ENCODE data around the gene TRHDE.

The TRHDE gene

DNA sequence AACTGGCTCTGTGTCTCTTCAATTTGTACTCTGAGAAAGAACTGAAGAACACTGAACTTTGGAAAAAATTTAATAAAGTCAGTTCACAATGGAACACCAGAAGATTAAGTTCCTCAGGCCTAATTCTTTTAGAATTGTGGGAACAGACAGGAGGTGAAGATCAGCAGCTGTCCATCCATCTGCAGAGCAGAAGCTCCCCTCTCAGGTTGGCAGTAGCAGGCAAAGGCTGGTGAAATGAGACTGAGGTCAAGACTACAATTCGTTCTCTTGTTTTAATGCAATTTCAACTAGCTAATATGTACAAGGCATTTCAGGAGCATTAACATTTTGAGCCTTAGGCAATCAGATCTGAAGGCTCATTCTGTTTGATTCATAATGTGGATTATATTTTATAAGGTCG lies 10.3 kb upstream of the TRHDE start:
- DNase-seq, result peak; percentile 55
- Histone ChIP-seq H3K4me3 (ENCODE audit: low read depth, low read length) (no peak overlapping the region), H3K9me3 (ENCODE audit: severe bottlenecking) (no peaks in the 10 kb centered on the region), H3K27me3 (ENCODE audit: insufficient read depth, low read depth, severe bottlenecking) (no peaks in the 10 kb centered on the region), H3K36me3 (no peaks in the 10 kb centered on the region), H3K27ac (no peak overlapping the region)
- TF ChIP-seq, protein P1, sequence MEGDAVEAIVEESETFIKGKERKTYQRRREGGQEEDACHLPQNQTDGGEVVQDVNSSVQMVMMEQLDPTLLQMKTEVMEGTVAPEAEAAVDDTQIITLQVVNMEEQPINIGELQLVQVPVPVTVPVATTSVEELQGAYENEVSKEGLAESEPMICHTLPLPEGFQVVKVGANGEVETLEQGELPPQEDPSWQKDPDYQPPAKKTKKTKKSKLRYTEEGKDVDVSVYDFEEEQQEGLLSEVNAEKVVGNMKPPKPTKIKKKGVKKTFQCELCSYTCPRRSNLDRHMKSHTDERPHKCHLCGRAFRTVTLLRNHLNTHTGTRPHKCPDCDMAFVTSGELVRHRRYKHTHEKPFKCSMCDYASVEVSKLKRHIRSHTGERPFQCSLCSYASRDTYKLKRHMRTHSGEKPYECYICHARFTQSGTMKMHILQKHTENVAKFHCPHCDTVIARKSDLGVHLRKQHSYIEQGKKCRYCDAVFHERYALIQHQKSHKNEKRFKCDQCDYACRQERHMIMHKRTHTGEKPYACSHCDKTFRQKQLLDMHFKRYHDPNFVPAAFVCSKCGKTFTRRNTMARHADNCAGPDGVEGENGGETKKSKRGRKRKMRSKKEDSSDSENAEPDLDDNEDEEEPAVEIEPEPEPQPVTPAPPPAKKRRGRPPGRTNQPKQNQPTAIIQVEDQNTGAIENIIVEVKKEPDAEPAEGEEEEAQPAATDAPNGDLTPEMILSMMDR (IDR thresholded peaks at IDR 0.05; ENCODE audit: low read depth, low read length), result peak; percentile 55; the same call in 1 of the 2 replicates

DNA sequence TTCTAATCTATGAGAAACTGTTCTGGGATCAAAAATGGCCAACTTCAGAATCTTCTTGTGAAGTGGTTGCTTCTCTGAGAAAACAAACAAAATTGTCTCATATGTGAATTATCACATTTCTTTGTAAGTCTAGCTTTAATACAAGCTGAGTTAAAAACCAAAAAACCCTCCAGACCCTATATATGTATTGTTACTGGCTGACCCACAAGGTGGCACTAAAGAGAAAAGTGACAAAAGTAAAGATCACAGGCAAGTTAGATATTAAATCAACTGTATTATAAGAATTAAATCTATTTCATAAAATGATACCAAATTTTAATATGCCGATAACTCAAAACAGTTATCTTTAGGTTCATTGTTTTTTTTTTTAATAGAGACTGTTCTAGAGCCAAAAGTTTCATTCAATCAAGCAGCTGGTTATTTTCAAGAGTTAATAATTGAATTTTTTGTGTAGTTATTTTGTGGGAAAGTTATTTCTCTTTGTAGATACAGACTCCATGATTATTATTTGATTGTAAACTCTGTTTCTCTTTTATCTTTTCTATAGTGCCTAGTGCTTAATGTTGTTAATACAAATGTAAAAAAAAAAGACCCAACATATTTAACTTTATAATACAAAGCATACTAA lies 7.5 kb upstream of the TRHDE start:
- Histone ChIP-seq H3K27ac (no peak overlapping the region), H3K36me3 (no peaks in the 10 kb centered on the region), H3K27me3 (ENCODE audit: insufficient read depth, low read depth, severe bottlenecking) (no peaks in the 10 kb centered on the region), H3K4me3 (ENCODE audit: low read depth, low read length) (no peak overlapping the region), H3K9me3 (ENCODE audit: severe bottlenecking) (no peaks in the 10 kb centered on the region)
- peak; percentile 9 for DNase-seq
- TF ChIP-seq, protein P1 (IDR thresholded peaks at IDR 0.05; ENCODE audit: low read depth, low read length), result 0 out of 2 replicates have a peak, but pooled peaks have one; percentile 9

DNA sequence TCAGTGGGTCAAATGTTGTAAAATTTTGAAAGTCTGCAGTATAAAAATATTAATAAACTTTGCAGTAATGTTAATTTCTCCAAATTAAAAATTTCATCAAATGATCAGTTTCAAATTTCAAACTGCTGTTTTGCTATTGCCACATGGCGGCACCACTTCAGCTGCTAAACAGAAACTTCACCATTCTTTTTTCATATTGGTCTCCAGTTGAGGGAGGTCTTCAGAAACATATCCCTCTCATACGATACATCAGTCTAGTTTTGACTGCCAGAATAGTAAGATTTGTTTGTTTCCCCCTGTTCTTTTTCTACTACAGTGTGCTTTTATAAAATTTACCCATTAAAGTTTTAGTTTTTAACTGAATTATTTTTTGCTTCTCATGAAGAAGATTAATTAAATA lies 4.2 kb upstream of the TRHDE start:
- Histone ChIP-seq H3K9me3 (ENCODE audit: severe bottlenecking) (no peaks in the 10 kb centered on the region), H3K4me3 (ENCODE audit: low read depth, low read length) (no peak overlapping the region), H3K27me3 (ENCODE audit: insufficient read depth, low read depth, severe bottlenecking) (no peaks in the 10 kb centered on the region), H3K36me3 (no peaks in the 10 kb centered on the region), H3K27ac (no peak overlapping the region)
- TF ChIP-seq, protein P1 (IDR thresholded peaks at IDR 0.05; ENCODE audit: low read depth, low read length), result no peak
- DNase-seq, result no peak

DNA sequence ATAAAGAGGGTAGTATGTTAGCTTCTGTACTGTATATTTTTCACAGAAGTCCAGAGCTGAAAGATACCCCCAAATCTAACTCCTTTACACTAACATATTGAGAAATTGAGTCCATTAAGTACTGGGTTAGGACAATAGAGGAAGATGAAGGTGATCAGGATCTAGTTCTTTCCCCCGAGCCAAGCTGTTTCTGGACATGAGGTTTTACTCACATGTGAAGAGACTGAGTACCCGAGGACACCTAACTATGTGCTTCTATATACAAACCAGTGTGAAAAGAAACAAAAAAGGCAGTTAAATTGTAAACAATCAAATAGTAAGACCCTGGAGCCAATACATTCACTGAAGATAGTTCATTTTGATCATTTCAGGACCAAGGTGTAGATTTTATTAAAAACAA lies 3.8 kb upstream of the TRHDE start:
- no peak for DNase-seq
- TF ChIP-seq, protein P1 (IDR thresholded peaks at IDR 0.05; ENCODE audit: low read depth, low read length), result no peak

DNA sequence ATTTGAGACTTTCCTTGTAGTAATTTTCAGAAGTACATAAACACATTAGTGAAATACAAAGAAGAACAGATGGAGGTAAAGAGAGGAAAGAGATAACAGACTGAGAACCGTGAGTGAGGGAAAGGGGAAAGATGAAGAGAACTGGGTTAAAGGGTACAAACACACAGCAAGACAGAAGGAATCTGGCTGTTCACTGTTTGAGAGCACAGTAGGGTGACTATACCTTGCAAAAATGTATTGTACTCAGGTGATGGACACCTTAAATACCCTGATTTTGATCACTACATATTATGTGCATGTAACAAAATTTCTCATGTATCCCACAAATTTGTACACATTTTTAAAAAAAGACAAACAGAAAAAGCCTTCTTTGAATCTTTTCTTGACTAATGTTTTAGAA lies 2.7 kb upstream of the TRHDE start:
- Histone ChIP-seq H3K4me3 (ENCODE audit: low read depth, low read length) (no peak overlapping the region), H3K36me3 (no peaks in the 10 kb centered on the region), H3K9me3 (ENCODE audit: severe bottlenecking) (no peaks in the 10 kb centered on the region), H3K27ac (no peak overlapping the region), H3K27me3 (ENCODE audit: insufficient read depth, low read depth, severe bottlenecking) (no peaks in the 10 kb centered on the region)
- TF ChIP-seq, protein P1 (IDR thresholded peaks at IDR 0.05; ENCODE audit: low read depth, low read length), result no peak
- DNase-seq, result no peak

More for the DNA sequence above, 3.8 kb upstream of the TRHDE start:
- Histone ChIP-seq H3K4me3 (ENCODE audit: low read depth, low read length) (no peak overlapping the region), H3K27me3 (ENCODE audit: insufficient read depth, low read depth, severe bottlenecking) (no peaks in the 10 kb centered on the region), H3K36me3 (no peaks in the 10 kb centered on the region), H3K27ac (no peak overlapping the region), H3K9me3 (ENCODE audit: severe bottlenecking) (no peaks in the 10 kb centered on the region)

DNA sequence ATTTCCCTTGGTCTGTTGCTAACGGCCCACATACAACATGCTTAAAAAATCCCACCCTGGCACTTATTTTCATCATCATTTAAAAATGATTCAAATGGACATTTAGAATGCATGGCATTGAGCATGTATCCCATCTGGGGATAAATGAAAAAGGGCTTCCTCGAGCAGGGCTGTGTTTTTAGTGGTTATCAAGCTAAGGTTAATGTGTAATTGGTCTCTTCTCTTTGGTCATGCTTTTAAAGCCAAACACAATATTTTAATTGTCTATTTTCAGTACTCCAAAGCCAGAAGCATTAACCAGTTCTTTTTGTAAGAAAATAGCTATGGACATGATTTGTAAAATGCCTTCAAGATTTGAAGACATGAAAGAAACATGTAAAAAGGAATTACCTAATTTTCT lies 1.9 kb upstream of the TRHDE start:
- TF ChIP-seq, protein P1 (IDR thresholded peaks at IDR 0.05; ENCODE audit: low read depth, low read length), result no peak
- no peaks in the 10 kb centered on the region for H3K27me3 ChIP-seq (ENCODE audit: insufficient read depth, low read depth, severe bottlenecking)
- no peaks in the 10 kb centered on the region for H3K9me3 ChIP-seq (ENCODE audit: severe bottlenecking)
- no peak for DNase-seq
- no peak overlapping the region for H3K27ac ChIP-seq
- H3K4me3 ChIP-seq (ENCODE audit: low read depth, low read length), result peak overlapping the region; percentile 56
- no peaks in the 10 kb centered on the region for H3K36me3 ChIP-seq

All from WERI-Rb-1 (cell line).